ENCODE measurements around the gene RNF111. TPM values are rescaled to one million over a fixed set of nuclear protein-coding genes. Genes with fewer than 3 reads are reported as not detected.
A peak's percentile ranks its signal among the peaks of the same experiment; 100 is the strongest.

RNF111 gene
- total and polyA plus RNA-seq, 9 of the 15 experiments (the other 6 are each of a cell fraction or from before 2014, with no cell fraction given), result 7.9 to 26.0 (median 14.4) TPM

DNA sequence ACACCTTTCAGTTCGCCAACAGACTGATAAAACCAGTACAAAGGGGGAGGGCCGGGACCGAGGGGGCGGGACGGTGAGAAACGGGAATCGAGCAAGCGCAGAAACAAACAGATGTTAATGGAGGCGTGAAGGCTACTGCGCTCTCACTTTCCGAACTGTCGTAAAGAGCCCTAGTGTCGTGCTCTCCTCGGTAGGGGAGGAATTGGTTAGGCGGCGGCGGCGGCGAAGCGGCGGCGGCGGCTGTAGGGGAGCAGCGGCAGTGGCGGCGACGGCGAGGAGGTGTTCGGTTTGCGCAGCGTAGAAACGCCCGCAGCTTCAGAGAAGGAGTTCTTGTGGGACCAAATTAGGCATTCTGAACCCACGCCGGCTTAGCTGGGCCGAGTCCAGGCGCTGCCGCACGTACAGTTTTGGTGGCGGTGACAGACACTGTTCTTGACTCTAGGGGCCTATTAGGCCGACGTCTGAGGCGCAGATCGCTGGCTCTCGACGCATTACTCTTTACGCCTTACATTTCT lies at the start of gene RNF111 (continued):
- TF ChIP-seq, protein P1, sequence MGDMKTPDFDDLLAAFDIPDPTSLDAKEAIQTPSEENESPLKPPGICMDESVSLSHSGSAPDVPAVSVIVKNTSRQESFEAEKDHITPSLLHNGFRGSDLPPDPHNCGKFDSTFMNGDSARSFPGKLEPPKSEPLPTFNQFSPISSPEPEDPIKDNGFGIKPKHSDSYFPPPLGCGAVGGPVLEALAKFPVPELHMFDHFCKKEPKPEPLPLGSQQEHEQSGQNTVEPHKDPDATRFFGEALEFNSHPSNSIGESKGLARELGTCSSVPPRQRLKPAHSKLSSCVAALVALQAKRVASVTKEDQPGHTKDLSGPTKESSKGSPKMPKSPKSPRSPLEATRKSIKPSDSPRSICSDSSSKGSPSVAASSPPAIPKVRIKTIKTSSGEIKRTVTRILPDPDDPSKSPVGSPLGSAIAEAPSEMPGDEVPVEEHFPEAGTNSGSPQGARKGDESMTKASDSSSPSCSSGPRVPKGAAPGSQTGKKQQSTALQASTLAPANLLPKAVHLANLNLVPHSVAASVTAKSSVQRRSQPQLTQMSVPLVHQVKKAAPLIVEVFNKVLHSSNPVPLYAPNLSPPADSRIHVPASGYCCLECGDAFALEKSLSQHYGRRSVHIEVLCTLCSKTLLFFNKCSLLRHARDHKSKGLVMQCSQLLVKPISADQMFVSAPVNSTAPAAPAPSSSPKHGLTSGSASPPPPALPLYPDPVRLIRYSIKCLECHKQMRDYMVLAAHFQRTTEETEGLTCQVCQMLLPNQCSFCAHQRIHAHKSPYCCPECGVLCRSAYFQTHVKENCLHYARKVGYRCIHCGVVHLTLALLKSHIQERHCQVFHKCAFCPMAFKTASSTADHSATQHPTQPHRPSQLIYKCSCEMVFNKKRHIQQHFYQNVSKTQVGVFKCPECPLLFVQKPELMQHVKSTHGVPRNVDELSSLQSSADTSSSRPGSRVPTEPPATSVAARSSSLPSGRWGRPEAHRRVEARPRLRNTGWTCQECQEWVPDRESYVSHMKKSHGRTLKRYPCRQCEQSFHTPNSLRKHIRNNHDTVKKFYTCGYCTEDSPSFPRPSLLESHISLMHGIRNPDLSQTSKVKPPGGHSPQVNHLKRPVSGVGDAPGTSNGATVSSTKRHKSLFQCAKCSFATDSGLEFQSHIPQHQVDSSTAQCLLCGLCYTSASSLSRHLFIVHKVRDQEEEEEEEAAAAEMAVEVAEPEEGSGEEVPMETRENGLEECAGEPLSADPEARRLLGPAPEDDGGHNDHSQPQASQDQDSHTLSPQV (IDR thresholded peaks at IDR 0.05), result no peak
- TF ChIP-seq MTF1 (CRISPR knock-in tag; IDR thresholded peaks at IDR 0.05; ENCODE audit: borderline replicate concordance) (no peak), POU5F1 (IDR thresholded peaks at IDR 0.05; ENCODE audit: borderline replicate concordance, low read depth, low read length, partially characterized antibody) (no peak), POLR2B (IDR thresholded peaks at IDR 0.05; ENCODE audit: low read depth, partially characterized antibody) (peak; percentile 80), FIP1L1 (IDR thresholded peaks at IDR 0.05; ENCODE audit: low read depth, low read length, poor library complexity, severe bottlenecking) (peak; percentile 25), HDAC1 (IDR thresholded peaks at IDR 0.05) (no peak; a peak in 1 of 4 replicates), ZBTB1 (CRISPR knock-in tag; IDR thresholded peaks at IDR 0.05; ENCODE audit: borderline replicate concordance, low read depth) (no peak), CCNT2 (IDR thresholded peaks at IDR 0.05; ENCODE audit: borderline replicate concordance, extremely low read depth, insufficient read length, low read depth, low read length) (no peak), SETDB1 (IDR thresholded peaks at IDR 0.05; ENCODE audit: low read length) (no peak), ZNF124 (CRISPR knock-in tag; IDR thresholded peaks at IDR 0.05) (no peak), MAFG (tag; conservative IDR thresholded peaks at IDR 0.05) (no peak), SP1 (CRISPR knock-in tag; IDR thresholded peaks at IDR 0.05) (0 out of 2 replicates have a peak, but pooled peaks have one; percentile 13), ZNF263 (CRISPR knock-in tag; IDR thresholded peaks at IDR 0.05; ENCODE audit: borderline replicate concordance) (peak; percentile 18; the same call in 1 of the 2 replicates), XRCC3 (IDR thresholded peaks at IDR 0.05) (no peak), ZNF75A (CRISPR knock-in tag; IDR thresholded peaks at IDR 0.05) (no peak), CBFB (CRISPR knock-in tag; IDR thresholded peaks at IDR 0.05) (no peak), FOSL1 (tag; conservative IDR thresholded peaks at IDR 0.05) (no peak), POLR2AphosphoS5 (IDR thresholded peaks at IDR 0.05; ENCODE audit: control insufficient read depth, insufficient read depth, low read depth, low read length) (peak; percentile 71), CXXC5 (CRISPR knock-in tag; IDR thresholded peaks at IDR 0.05) (0 out of 2 replicates have a peak, but pooled peaks have one; percentile 41)
- TF ChIP-seq, protein P2, sequence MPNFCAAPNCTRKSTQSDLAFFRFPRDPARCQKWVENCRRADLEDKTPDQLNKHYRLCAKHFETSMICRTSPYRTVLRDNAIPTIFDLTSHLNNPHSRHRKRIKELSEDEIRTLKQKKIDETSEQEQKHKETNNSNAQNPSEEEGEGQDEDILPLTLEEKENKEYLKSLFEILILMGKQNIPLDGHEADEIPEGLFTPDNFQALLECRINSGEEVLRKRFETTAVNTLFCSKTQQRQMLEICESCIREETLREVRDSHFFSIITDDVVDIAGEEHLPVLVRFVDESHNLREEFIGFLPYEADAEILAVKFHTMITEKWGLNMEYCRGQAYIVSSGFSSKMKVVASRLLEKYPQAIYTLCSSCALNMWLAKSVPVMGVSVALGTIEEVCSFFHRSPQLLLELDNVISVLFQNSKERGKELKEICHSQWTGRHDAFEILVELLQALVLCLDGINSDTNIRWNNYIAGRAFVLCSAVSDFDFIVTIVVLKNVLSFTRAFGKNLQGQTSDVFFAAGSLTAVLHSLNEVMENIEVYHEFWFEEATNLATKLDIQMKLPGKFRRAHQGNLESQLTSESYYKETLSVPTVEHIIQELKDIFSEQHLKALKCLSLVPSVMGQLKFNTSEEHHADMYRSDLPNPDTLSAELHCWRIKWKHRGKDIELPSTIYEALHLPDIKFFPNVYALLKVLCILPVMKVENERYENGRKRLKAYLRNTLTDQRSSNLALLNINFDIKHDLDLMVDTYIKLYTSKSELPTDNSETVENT (CRISPR knock-in tag; IDR thresholded peaks at IDR 0.05), result peak; percentile 66
- TF ChIP-seq, protein P3, sequence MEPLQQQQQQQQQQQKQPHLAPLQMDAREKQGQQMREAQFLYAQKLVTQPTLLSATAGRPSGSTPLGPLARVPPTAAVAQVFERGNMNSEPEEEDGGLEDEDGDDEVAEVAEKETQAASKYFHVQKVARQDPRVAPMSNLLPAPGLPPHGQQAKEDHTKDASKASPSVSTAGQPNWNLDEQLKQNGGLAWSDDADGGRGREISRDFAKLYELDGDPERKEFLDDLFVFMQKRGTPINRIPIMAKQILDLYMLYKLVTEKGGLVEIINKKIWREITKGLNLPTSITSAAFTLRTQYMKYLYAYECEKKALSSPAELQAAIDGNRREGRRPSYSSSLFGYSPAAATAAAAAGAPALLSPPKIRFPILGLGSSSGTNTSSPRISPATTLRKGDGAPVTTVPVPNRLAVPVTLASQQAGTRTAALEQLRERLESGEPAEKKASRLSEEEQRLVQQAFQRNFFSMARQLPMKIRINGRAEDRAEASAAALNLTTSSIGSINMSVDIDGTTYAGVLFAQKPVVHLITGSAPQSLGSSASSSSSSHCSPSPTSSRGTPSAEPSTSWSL (CRISPR knock-in tag; IDR thresholded peaks at IDR 0.05; ENCODE audit: borderline replicate concordance), result no peak

All from K562 (cell line).